Measurements from ENCODE around the gene SMIM29. TPM values are rescaled to one million over a fixed set of nuclear protein-coding genes. Genes with fewer than 3 reads are reported as not detected.

The SMIM29 gene
- total RNA-seq, 2 donors from 2014 or later = 7.2 to 7.9 TPM

GRCh38 chr6:34232901-34233300 is 15.9 kb downstream of the SMIM29 start:
- Histone ChIP-seq H3K36me3 (ENCODE audit: control insufficient read depth, insufficient read depth, low read length) (no peaks in the 10 kb centered on the region), H3K27ac (ENCODE audit: low read depth, low read length) (no peak overlapping the region), H3K4me1 (ENCODE audit: control insufficient read depth, insufficient read depth, low read length) (peaks cover 4% of the 10 kb centered on the region), H3K27me3 (ENCODE audit: control insufficient read depth, insufficient read depth, low read length, poor library complexity, severe bottlenecking) (no peaks in the 10 kb centered on the region), H3K9me3 (ENCODE audit: control insufficient read depth, low read length) (no peaks in the 10 kb centered on the region), H3K9ac (ENCODE audit: extremely low read depth, low read length, poor library complexity, severe bottlenecking) (no peak overlapping the region), H3K4me3 (ENCODE audit: low read length) (no peak overlapping the region)
- Mint-ChIP-seq H3K9me3 (no peaks in the 10 kb centered on the region), H3K4me1 (peaks cover 23% of the 10 kb centered on the region), H3K4me3 (no peak overlapping the region), H3K36me3 (ENCODE audit: low read depth) (no peaks in the 10 kb centered on the region), H3K27me3 (ENCODE audit: insufficient read depth) (no peaks in the 10 kb centered on the region), H3K27ac (no peak overlapping the region)
- DNase-seq = peak; percentile 49
- 89 to 93% methylated on average over 5 of the region's 5 CpGs for WGBS, 2 experiments (ENCODE audit: insufficient coverage in 1 of 2, insufficient read length in 1 of 2)
- no peak for TF ChIP-seq CTCF (conservative IDR thresholded peaks at IDR 0.05)

- Histone ChIP-seq H3K4me3 (ENCODE audit: low read length) (no peak overlapping the region), H3K36me3 (ENCODE audit: control insufficient read depth, insufficient read depth, low read length) (no peaks in the 10 kb centered on the region), H3K9me3 (ENCODE audit: control insufficient read depth, low read length) (no peaks in the 10 kb centered on the region), H3K4me1 (ENCODE audit: control insufficient read depth, insufficient read depth, low read length) (peaks cover 11% of the 10 kb centered on the region), H3K27me3 (ENCODE audit: control insufficient read depth, insufficient read depth, low read length, poor library complexity, severe bottlenecking) (no peaks in the 10 kb centered on the region), H3K9ac (ENCODE audit: extremely low read depth, low read length, poor library complexity, severe bottlenecking) (no peak overlapping the region), H3K27ac (ENCODE audit: low read depth, low read length) (no peak overlapping the region)
- H3K4me1 Mint-ChIP-seq = peaks cover 33% of the 10 kb centered on the region
- no peak for DNase-seq
- no peak overlapping the region for H3K27ac Mint-ChIP-seq
- no peak overlapping the region for H3K4me3 Mint-ChIP-seq
- 89 to 90% methylated on average over 17 of the region's 17 CpGs for WGBS, 2 experiments (ENCODE audit: insufficient coverage in 1 of 2, insufficient read length in 1 of 2)
- H3K9me3 Mint-ChIP-seq = no peaks in the 10 kb centered on the region
- no peaks in the 10 kb centered on the region for H3K36me3 Mint-ChIP-seq (ENCODE audit: low read depth)
- TF ChIP-seq CTCF (conservative IDR thresholded peaks at IDR 0.05) = no peak
- H3K27me3 Mint-ChIP-seq (ENCODE audit: insufficient read depth) = no peaks in the 10 kb centered on the region
Observed at GRCh38 chr6:34231566-34232336, 17.1 kb downstream of the SMIM29 start.

GRCh38 chr6:34230653-34231371 is 18.0 kb downstream of the SMIM29 start:
- Mint-ChIP-seq H3K9me3 (no peaks in the 10 kb centered on the region), H3K4me1 (peaks cover 43% of the 10 kb centered on the region), H3K27ac (no peak overlapping the region), H3K4me3 (no peak overlapping the region), H3K27me3 (ENCODE audit: insufficient read depth) (no peaks in the 10 kb centered on the region), H3K36me3 (ENCODE audit: low read depth) (no peaks in the 10 kb centered on the region)
- Histone ChIP-seq H3K9ac (ENCODE audit: extremely low read depth, low read length, poor library complexity, severe bottlenecking) (no peak overlapping the region), H3K4me1 (ENCODE audit: control insufficient read depth, insufficient read depth, low read length) (peaks cover 11% of the 10 kb centered on the region), H3K27ac (ENCODE audit: low read depth, low read length) (no peak overlapping the region), H3K4me3 (ENCODE audit: low read length) (no peak overlapping the region), H3K9me3 (ENCODE audit: control insufficient read depth, low read length) (no peaks in the 10 kb centered on the region), H3K36me3 (ENCODE audit: control insufficient read depth, insufficient read depth, low read length) (no peaks in the 10 kb centered on the region), H3K27me3 (ENCODE audit: control insufficient read depth, insufficient read depth, low read length, poor library complexity, severe bottlenecking) (no peaks in the 10 kb centered on the region)
- no peak for TF ChIP-seq CTCF (conservative IDR thresholded peaks at IDR 0.05)
- WGBS, 2 experiments (ENCODE audit: insufficient coverage in 1 of 2, insufficient read length in 1 of 2) = 93 to 96% methylated on average over 2 to 5 of the region's 5 CpGs
- DNase-seq = no peak
